Tongue (tissue), 2 donors: Measurements from ENCODE around the gene GNB1L. TPM values are rescaled to one million over a fixed set of nuclear protein-coding genes. Genes with fewer than 3 reads are reported as not detected.
"Not testable (repeated sequence)": the region's sequence is repeated elsewhere in the genome, so short reads cannot be mapped to it uniquely, and the experiment has no call there.

Experiments
- DNase-seq: peaks from one replicate; pipeline ENCODE4 v3.0.0-alpha.2; 2015
- total RNA-seq: library from RNA; depleted of rRNA; stranded (reverse); fragments of >200 nt; gene quantifications from one replicate; pipeline ENCODE4 v1.2.3, GENCODE V29; 2014

The GNB1L gene
- total RNA-seq, 1 donor from 2014 or later, result 6.1 TPM

DNA sequence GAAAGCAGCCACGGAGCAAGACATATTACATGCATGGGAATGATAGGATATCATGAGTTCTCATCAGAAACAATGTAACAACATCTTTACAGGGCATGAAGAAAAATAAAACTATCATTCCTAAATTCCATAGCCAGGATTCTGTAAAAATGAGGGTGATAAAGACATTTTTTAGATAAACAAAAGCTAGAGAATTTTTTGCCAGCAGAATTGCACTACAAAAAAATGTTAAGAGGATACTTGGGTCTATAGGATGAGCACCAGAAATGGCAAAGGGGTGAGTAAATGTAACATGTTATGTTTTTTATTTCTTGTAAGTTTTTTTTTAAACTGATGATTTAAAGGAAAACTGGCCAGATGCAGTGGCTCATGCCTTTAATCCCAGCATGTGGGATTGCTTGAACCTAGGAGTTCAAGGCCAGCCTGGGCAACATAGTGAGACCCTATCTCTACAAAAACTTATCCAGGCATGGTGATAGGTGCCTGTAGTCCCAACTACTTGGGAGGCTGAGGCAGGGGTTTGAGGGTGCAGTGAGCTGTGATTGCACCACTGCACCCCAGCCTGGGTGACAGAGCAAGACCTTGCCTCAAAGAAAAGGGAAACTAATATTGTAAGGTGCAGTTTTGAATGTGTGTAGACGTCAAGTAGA is 60.9 kb downstream of the GNB1L start:
- DNase-seq, result no peak

DNA sequence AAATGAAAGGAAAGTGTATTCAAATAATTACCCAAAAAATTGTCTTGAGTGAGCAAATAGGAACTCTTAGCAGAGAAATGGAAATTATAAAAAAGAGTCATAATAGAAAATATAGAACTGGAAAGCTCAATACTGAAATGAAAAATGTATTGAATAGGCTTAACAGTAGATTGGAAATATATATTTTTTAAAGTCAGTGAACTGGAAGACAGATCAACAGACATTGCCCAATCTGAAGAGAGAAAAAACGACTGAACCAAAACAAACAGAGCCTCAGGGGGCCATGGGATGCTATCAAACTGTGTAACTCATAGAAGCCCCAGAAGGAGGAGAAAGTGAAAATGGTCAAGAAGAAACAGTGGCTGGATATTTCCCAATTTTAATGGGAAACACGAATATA is 61.5 kb downstream of the GNB1L start:
- DNase-seq, result no peak

DNA sequence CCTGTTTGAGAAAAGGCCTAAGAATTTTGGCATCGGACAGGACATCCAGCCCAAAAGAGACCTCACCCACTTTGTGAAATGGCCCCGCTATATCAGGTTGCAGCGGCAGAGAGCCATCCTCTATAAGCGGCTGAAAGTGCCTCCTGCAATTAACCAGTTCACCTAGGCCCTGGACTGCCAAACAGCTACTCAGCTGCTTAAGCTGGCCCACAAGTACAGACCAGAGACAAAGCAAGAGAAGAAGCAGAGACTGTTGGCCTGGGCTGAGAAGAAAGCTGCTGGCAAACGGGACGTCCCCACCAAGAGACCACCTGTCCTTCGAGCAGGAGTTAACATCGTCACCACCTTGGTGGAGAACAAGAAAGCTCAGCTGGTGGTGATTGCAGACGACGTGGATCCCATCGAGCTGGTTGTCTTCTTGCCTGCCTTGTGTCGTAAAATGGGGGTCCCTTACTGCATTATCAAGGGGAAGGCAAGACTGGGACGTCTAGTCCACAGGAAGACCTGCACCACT is 62.2 kb downstream of the GNB1L start:
- not testable (repeated sequence) for DNase-seq

DNA sequence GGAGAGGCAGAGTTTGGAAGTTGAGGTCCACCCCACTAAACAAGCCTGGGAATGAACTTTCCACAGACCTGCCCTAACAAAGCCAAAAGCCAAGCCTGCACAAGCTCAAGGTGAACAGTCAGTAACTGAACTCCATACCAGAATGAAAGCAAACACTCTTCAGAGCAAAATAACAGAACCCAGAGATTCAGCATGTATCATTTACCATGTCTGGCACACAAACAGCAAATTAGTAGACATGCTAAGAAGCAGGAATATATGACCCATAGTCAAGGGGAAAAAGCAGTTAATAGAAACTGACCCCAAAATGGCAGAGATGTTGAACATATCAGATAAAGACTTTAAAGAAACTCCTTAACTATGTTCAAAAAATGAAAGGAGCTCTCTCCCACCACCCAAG is 62.8 kb downstream of the GNB1L start:
- DNase-seq, result no peak

DNA sequence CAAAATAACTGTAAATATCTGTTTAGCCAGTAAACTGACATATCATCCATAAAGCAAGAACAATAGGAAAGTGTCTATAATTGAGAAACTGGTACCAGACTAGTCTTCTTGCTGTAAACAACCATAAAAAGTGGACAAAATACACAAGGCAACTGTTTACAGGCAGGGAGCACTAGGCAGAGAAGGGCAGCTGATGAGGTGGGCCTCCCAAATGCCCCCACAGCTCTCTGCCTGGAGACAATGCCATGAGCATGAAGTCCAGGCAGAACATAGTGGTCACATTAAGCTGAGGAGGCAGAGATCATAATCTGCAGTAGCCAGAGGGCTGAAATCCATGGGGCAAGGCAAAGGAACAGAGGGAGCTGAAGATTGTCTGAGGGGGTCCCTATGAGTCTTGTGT is 63.4 kb downstream of the GNB1L start:
- no peak for DNase-seq

DNA sequence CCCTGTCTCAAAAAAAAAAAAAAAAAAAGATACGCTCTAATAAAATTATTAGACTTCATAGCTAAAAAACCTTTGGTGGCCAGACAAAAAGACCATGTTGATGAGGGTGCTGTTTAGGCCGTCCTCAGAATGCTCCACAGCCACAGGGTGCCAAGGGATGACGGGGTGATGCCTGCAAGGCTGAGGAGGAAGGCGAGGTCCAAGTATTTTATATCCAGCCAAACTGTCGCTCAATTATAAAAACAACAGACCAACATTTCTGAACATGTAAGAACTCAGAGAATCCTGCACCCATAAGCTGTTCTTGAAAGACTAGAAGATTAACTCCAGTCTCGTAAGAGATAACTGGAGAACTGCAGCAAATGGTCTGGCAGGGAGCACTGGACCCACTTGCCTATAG is 64.8 kb downstream of the GNB1L start:
- no peak for DNase-seq

DNA sequence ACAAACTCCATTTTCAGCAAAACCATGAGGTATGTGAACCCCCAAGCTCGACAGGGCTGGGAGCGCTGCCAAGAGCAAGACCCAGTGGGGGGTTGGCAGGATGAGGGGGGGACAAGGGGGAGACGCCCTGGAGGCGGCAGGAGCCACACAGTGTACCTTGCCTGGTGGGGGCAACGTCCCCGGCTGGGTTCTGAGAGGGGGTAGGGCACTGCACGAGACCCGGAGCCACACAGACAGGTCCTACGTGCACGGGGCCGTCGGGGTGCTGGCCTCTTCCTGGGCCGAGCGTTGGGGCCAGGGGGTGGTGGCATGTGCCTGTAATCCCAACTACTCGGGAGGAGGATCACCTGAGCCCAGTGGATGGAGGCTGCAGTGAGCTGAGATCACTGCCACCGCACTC is 65.3 kb downstream of the GNB1L start:
- no peak for DNase-seq

DNA sequence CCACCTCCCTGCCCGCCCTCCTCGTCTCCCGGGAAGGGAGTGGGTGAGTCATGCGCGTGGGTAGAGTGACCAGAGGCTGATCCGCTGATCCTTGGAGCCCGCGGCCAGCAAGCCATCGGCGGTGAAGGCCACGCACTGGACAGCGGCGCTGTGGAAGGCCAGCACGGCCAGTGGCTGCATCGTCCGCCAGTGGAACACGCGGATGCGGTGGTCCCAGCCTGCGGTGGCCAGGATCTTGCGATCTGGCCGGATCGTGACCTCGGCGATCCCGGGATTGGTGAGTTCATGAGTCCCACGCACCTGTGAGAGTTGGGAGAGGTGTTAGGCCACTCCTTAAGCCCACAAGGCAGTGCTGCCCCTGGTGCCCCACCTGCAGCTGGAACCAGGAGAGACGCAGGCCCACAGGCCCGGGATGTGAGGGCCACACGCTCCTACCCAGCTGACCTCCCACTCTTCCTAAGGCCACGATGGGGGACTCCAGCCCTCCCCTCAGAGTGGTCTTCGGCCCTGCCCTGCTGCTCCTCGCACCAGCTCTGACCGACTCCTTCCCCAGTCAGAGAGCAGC is 65.9 kb downstream of the GNB1L start:
- DNase-seq, result no peak

DNA sequence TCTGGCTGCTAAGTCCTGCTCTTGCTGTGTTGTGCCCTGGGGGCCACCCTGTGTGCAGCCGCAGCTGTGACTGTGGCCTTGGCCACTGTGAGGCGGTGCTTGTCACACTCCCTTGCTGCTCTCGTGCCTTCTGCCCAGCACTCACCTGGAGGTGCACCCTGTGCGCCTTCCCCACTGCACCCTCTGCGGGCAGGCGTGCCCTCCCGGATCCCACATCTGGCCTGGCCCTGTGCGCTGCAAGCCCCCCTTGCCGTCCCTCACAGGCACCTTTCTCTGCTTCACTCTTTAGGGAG is 66.9 kb downstream of the GNB1L start:
- no peak for DNase-seq

DNA sequence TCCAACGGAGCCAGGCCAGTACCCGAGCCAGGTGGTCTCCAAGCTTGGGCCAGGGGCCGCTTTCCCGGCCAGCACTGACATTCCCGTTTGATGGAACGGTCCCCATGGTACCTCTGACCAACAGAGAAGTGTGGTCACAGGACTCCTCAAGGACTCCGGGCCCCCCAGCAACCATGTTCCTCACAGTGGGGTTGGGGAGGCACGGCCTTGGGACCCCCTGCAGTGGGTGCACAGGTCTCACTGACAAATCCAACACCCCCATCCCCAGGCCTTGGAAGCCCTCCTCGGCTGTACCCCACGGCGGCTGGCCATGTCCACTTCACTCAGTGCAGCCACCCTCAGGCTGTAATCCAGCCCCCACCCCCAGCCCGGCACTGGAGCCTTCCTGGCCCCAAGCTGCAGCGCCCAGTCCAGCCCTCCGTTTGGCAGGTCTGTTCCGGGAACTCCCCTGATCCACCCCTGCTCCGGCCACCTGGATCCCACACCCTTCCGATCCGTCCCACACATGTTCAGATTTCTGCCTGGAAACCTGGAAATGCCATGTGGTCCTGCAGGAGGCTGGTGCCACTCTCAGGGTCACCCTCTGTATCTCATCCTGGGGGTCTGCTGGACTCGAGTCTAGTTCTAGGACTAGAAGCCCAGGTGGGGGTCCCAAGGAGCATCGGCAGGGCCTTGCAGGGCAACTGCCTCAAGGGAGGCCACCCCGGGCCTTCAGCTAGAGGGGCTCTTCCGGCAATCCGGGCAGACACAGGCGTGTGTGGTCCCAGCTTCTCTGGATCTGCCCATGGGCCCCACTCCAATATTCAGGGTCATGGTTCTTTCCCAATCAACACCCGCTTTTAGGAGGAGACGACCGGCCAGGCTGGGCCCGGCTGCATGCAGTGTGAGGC is 67.5 kb downstream of the GNB1L start:
- no peak for DNase-seq

DNA sequence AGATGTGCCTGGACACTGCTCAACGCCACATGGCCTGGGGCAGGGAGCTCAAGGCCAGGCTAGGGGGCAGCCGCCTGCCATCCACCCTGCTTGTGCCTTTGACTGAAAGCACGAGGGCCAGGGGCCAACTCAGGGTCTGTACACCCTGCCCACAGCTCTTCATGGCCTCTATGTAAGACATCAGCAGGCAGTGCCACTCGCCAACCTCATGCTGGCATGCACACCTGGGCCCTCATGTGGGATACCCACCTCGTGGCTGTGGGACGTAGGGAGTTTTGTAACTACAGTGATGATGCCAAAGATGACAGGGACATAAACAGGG is 68.4 kb downstream of the GNB1L start:
- no peak for DNase-seq

DNA sequence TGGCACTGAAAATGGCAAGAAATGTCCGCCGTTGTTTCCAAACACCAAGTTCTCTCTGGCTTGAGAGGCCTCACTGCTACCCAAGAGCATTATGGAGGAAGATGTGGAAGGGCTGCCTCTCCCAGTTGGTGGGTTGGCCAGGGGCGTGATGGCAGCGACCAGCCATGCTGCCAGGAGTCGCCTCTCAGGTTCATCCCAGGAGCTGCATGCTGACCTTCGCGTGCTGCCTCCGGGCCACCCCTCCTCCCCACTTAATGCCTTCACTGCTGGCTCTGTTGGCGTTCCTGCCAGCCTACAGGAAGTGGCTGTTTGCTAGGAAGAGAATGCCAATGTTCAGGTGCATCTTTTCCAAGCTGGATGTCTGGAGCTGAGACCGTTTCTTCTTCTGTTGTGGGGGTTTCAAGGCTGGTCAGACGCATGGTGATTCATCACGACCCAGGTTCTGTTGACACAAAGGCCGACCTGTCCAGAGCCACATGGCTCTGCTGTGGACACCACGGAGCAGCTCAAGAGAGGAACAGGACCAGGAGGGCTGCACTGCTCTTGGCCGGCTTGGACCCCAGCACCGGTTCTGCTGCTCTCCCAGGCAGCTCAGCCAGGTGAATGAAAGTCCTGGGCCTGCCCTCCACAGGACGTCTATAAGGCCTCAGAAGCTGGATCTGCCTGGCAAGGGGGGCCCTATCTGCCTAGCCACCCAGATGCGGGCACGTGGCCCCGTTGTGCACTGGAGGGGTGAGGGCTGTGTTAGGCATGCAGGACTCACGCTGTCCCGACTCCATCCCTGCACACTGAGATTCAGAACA is 69.0 kb downstream of the GNB1L start:
- no peak for DNase-seq

DNA sequence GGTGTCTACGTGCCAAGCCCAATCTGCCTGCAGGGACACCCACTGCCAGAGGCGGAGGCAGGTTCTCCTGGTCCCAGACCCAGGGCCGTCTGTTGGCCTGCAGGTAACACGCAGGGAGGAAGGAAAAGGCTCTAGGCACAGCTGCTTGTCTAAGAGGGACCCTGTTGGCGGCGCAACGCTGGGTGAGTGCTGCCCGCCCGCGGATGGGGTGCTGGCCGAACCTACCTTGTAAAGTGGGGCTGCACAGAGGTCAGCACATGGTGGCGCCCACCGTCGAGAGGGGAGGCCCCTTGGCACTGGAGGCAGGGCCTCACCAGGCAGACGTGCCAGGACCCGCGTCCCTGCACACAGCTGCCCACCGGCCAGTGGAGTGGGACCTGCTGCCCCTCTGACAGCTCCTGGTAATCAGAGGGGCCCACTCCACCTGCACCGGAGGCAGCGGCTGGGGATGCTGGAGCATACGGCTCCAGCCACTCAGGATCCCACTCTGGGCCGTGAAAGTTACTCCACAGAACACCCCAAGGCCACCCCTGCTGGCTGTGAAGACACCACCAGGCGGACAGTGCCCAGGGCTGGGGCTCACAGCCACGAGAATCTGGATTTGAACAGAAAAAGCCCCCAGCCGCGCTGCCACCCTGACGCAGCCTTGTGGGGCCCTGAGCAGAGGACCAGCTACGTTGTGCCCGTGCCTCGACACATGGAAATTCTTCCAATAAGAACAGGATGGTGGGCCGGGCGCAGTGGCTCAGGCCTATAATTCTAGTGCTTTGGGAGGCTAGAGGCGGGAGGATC is 70.1 kb downstream of the GNB1L start:
- DNase-seq, result no peak

DNA sequence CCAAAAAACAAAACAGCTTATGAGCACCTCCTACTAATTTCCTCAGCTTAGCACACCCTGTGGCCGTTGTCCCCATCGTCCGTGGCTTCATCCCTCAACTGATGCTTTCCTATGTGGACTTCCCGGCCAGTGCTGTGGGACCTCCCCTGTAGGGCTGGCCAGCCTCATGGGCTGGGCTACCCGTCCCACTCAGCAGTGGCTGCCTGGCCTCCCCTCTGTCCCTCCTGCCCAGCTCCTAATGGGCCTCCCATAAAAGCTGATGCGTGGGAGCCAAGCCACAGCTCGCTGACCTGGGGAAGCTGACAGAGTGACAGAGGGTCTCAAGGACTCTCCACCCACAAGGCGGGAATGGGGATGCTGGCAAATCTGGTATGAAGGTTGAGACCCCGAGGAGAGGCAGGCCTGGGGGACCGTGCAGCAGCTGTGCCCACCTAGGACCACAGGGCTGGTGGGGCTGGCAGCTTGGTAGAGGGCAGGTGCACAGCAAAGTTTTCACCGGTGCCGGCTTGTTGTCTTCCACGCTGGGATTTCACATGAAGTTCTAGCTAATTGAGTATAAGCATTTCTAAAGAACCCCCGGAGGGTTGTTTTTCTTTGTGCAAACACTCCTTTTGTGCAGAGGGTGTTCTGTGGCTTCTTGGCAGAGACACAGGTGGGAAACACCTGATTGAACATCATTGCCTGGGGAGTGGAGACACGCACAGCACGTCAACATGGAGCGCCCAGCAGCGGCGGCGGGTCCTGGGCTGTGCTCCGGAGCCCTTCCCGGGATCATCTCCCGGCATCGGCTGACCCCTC is 70.9 kb downstream of the GNB1L start:
- DNase-seq, result peak; percentile 55

DNA sequence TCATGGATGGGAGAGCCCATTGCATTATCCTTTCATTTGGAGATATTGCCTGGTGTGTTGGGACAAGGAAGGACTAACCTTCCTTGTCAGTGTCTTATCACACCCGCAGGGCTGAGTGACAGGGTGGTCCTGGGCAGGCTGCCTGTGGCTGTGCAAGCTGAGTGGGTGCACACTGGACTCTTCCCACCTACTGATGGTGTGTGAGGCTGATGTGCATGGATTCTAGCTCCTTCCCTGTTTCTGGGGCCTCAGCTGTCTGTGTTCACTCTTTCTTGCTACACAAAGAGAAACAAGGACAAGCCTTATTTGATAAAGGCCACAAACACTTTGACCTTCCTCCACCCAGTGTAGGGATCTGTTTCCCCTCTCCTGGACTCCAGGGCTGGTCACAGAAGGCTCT is 72.1 kb downstream of the GNB1L start:
- DNase-seq, result no peak

DNA sequence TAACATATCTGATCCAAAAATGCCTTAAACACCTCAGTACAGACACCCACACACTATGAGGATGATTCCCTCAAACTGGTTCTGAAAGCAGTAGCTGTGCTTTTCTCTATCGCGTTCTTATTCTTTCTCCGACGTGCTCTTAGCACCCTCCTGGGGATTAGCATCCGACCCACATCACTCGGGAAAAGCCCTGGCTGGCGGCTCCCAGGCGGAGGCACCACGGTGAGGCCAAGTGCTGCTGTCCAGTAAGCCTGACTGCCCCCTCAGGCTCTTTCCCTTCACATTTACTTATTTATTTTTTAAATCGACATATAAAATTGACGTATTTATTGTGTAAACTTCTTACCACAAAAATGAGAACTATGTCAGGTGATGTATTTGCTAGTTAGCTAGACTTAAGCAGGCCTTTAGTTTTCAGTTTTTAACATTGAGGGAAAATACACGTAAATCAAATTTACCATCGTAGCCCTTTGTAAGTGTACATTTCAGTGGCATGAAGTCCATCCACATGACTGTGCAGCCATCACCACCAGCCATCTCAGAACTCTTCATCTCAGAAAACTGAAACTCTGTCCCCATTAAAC is 74.9 kb downstream of the GNB1L start:
- no peak for DNase-seq

DNA sequence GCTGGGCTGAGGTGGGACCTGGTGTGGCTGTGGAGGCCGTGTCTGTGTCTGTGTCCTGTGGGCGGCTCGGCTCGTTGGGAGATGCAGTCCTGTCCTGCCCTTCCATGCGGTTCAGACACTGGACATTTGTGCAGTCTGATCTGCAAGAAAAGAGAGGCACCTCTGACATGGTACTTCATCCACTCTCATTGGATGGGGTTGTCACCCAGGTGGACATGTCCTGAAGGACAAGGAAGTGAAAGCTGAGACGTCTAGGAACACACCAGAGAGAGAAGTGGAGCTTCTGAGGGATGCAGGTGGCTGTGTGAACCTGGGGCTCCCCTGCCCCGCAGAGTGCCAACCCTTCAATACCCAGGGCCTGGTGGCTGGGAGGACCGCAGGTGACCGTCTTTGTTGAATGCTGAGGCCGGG is 75.7 kb downstream of the GNB1L start:
- DNase-seq, result no peak

DNA sequence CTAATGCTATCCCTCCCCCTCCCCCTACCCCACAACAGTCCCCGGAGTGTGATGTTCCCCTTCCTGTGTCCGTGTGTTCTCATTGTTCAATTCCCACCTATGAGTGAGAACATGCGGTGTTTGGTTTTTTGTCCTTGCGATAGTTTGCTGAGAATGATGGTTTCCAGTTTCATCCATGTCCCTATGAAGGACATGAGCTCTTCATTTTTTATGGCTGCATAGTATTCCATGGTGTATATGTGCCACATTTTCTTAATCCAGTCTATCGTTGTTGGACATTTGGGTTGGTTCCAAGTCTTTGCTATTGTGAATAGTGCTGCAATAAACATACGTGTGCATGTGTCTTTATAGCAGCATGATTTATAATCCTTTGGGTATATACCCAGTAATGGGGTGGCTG is 77.5 kb downstream of the GNB1L start:
- not testable (repeated sequence) for DNase-seq

DNA sequence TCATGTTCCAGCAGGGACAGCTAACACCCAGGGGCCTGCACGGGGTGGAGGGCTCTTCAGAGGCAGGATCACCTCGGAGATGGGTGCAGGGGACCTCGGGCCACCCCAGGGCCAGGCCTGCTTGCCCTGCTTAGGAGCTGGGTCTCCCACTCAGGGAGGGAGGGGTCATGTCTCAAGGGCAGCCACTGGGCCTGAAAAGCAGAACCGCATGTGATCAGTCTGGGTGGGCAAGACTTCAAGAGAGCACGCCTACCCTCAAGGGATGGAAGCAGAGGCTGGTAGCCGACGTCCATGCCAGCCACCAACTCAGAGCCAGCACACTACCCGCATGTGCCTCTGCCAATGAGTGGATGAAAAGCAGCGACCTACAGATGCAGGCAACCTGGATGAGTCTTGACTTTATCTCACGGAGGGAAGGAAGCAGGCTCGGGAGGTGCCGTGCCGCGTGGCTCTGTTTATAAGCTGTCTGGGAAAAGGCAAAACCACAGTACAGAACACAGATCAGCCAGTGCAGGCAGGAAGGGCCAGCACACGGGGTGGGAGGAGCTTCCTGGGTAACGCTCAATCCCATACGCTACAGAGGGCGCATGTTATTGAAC is 78.1 kb downstream of the GNB1L start:
- DNase-seq, result no peak
